HepG2 (cell line): Measurements from ENCODE around the gene CC2D1A. TPM values are rescaled to one million over a fixed set of nuclear protein-coding genes. Genes with fewer than 3 reads are reported as not detected.

Experiments
- ATF2 ChIP-seq: sonication (generic); formaldehyde crosslinking; IDR thresholded peaks from 2 replicates; pipeline ENCODE4 v1.4.0; 2020; ENCODE audit warnings: missing genetic modification reagents
- PREB ChIP-seq: sonication (generic); formaldehyde crosslinking; IDR thresholded peaks from 2 replicates; pipeline ENCODE4 v1.4.0; 2020; ENCODE audit warnings: missing genetic modification reagents
- SALL2 ChIP-seq: sonication (generic); formaldehyde crosslinking; IDR thresholded peaks from 2 replicates; pipeline ENCODE4 v1.8.1; 2023; ENCODE audit warnings: mild to moderate bottlenecking, missing genetic modification reagents, inconsistent platforms
- SMARCE1 ChIP-seq: fragments of 450-650 bp; IDR thresholded peaks from 2 replicates; pipeline ENCODE4 v1.6.1; 2017; ENCODE audit warnings: borderline replicate concordance
- XRCC5 ChIP-seq: fragments of 200-400 bp; formaldehyde crosslinking; optimal IDR thresholded peaks from 2 replicates; pipeline ENCODE3; 2017; ENCODE audit warnings: mild to moderate bottlenecking, low read length
- ZBTB25 ChIP-seq: IDR thresholded peaks from 2 replicates; pipeline ENCODE4 v1.6.1; 2018; ENCODE audit warnings: missing genetic modification reagents
- ZMYM3 ChIP-seq: sonication (generic); formaldehyde crosslinking; IDR thresholded peaks from 2 replicates; pipeline ENCODE4 v1.5.1; 2020; ENCODE audit warnings: mild to moderate bottlenecking, missing genetic modification reagents
- ZNF263 ChIP-seq: sonication (generic); formaldehyde crosslinking; IDR thresholded peaks from 2 replicates; pipeline ENCODE4 v1.4.0; 2020; ENCODE audit warnings: missing genetic modification reagents
- ZNF468 ChIP-seq: sonication (generic); formaldehyde crosslinking; IDR thresholded peaks from 2 replicates; pipeline ENCODE4 v1.8.0; 2022; ENCODE audit warnings: mild to moderate bottlenecking, moderate library complexity, missing genetic modification reagents
- ZNF713 ChIP-seq: sonication (generic); formaldehyde crosslinking; IDR thresholded peaks from 2 replicates; pipeline ENCODE4 v1.4.0; 2020; ENCODE audit warnings: mild to moderate bottlenecking, missing genetic modification reagents
- ZNF770 ChIP-seq: sonication (generic); formaldehyde crosslinking; IDR thresholded peaks from 2 replicates; pipeline ENCODE4 v1.5.0; 2020; ENCODE audit warnings: mild to moderate bottlenecking, missing genetic modification reagents
- ZSCAN9 ChIP-seq: IDR thresholded peaks from 2 replicates; pipeline ENCODE4 v1.6.1; 2016; ENCODE audit warnings: borderline replicate concordance
- polyA plus RNA-seq, 8 experiments: library from polyadenylated mRNA; depleted of rRNA in 3 of 8; stranded (reverse) in 7 of 8; unstranded in 1 of 8; fragments of >200 nt; fragmentation: Illumina TruSeq in 4 of 8; extraction: Trizol in 4 of 8; gene quantifications; 2 replicates each; pipeline versions ENCODE4 v1.2.1 to v1.2.3, GENCODE V29; 2011 to 2016; ENCODE audit warnings: low read depth in 4 of 8, missing spikeins in 1 of 8, mixed read lengths in 1 of 8; ENCODE audit not compliant: insufficient read depth in 1 of 8
- total RNA-seq, 5 experiments: library from RNA; depleted of rRNA; stranded (reverse); fragments of >200 nt; fragmentation: Illumina TruSeq; extraction: Trizol; gene quantifications; 2 replicates each; pipeline ENCODE4 v1.2.3, GENCODE V29; 2016; ENCODE audit warnings: low read depth in 1 of 5

CC2D1A gene
- total and polyA plus RNA-seq, 2 of the 13 experiments (the other 11 are each of a cell fraction or from before 2014, with no cell fraction given): 9.7 to 11.5 TPM

GRCh38 chr19:13861714-13862531 is 44.1 kb upstream of the CC2D1A start (continued):
- TF ChIP-seq ZNF770 (CRISPR knock-in tag): peak; percentile 81
- peak; percentile 67; the same call in 1 of the 2 replicates for TF ChIP-seq ZBTB25
- TF ChIP-seq ZNF713 (CRISPR knock-in tag): 0 out of 2 replicates have a peak, but pooled peaks have one; percentile 37
- TF ChIP-seq SALL2 (CRISPR knock-in tag): no peak
- TF ChIP-seq PREB (CRISPR knock-in tag): no peak
- 0 out of 2 replicates have a peak, but pooled peaks have one; percentile 45 for TF ChIP-seq ATF2 (CRISPR knock-in tag)
- TF ChIP-seq ZNF468 (CRISPR knock-in tag): no peak
- peak; percentile 94 for TF ChIP-seq ZNF263
- TF ChIP-seq SMARCE1: no peak
- TF ChIP-seq ZMYM3 (CRISPR knock-in tag): 0 out of 2 replicates have a peak, but pooled peaks have one; percentile 33
- 0 out of 2 replicates have a peak, but pooled peaks have one; percentile 29 for TF ChIP-seq ZSCAN9 (CRISPR knock-in tag)
- TF ChIP-seq XRCC5: peak; percentile 81
